ENCODE data around the gene LUZP2. TPM values are rescaled to one million over a fixed set of nuclear protein-coding genes. Genes with fewer than 3 reads are reported as not detected.

LUZP2 gene
- polyA plus RNA-seq, 1 experiment: 1.6 TPM

DNA sequence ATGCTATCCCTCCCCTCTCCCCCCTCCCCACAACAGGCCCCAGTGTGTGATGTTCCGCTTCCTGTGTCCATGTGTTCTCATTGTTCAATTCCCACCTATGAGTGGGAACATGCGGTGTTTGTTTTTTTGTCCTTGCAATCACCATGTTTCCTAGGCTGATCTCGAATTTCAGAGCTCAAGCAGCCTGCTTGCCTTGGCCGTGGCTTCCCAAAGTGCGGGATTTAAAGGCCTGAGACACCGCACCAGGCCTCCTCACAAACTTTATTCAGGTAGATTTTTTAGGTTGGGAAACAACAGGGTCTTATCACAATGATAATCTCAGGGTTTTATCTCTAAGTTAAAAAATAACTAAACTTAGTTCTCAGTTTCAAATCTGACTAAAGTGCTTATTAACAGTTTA, 125.4 kb downstream of the LUZP2 start:
- DNase-seq (ENCODE audit: low read depth, low spot score): no peak
- no peaks in the 10 kb centered on the region for H3K27me3 ChIP-seq (ENCODE audit: control insufficient read depth, insufficient read depth, low read length)
- no peaks in the 10 kb centered on the region for H3K9me3 ChIP-seq (ENCODE audit: control insufficient read depth, insufficient read depth, low read length)
- H3K27ac ChIP-seq (ENCODE audit: low read depth, low read length): no peak overlapping the region
- CTCF ChIA-PET: no interaction called here
- no peak overlapping the region for H3K4me3 ChIP-seq (ENCODE audit: low read depth, low read length)
- TF ChIP-seq, protein P1, sequence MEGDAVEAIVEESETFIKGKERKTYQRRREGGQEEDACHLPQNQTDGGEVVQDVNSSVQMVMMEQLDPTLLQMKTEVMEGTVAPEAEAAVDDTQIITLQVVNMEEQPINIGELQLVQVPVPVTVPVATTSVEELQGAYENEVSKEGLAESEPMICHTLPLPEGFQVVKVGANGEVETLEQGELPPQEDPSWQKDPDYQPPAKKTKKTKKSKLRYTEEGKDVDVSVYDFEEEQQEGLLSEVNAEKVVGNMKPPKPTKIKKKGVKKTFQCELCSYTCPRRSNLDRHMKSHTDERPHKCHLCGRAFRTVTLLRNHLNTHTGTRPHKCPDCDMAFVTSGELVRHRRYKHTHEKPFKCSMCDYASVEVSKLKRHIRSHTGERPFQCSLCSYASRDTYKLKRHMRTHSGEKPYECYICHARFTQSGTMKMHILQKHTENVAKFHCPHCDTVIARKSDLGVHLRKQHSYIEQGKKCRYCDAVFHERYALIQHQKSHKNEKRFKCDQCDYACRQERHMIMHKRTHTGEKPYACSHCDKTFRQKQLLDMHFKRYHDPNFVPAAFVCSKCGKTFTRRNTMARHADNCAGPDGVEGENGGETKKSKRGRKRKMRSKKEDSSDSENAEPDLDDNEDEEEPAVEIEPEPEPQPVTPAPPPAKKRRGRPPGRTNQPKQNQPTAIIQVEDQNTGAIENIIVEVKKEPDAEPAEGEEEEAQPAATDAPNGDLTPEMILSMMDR (IDR thresholded peaks at IDR 0.05; ENCODE audit: low read depth, low read length): no peak
- POLR2A ChIA-PET: no interaction called here

DNA sequence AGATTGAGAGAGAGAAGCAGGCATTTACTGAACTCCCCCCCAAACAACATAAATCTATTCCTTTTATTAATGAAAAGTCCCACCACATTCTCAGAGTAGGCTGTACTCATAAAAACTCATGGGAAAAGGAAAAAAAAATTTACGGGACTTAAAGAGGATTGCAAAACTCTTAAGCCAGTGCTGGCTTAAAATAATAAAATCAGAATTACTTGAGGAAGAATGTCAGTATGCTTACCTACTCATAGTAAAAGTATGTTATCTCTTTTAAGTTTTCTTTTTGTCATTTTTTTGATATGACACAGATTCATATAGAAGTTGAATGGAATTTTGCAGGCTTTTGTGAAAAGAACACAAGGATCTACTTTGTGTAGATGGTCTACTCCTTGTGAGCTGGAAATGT, 126.3 kb downstream of the LUZP2 start:
- no peaks in the 10 kb centered on the region for H3K27me3 ChIP-seq (ENCODE audit: control insufficient read depth, insufficient read depth, low read length)
- ChIA-PET CTCF (no interaction called here), POLR2A (no interaction called here)
- H3K4me3 ChIP-seq (ENCODE audit: low read depth, low read length): no peak overlapping the region
- H3K9me3 ChIP-seq (ENCODE audit: control insufficient read depth, insufficient read depth, low read length): no peaks in the 10 kb centered on the region
- H3K27ac ChIP-seq (ENCODE audit: low read depth, low read length): no peak overlapping the region
- DNase-seq (ENCODE audit: low read depth, low spot score): no peak
- TF ChIP-seq, protein P1 (IDR thresholded peaks at IDR 0.05; ENCODE audit: low read depth, low read length): no peak

DNA sequence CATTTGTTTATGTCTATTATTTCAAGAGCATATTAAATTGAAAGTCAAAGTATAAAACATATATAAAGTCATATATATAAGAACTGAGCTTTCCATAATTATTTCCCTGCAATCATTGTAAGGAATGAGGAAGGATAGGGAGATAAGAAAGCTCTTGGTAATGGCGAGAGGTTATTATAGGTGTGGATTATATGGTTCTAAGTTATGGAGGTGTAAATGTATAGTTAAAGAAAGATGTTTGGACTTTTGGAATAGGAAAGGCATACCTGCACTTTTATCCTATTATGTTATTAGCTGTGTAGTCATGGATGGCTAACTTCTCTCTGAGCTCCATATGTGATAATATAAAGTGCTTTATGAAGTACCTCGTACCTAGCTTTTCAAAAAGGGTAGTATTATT, 127.6 kb downstream of the LUZP2 start:
- no peaks in the 10 kb centered on the region for H3K27me3 ChIP-seq (ENCODE audit: control insufficient read depth, insufficient read depth, low read length)
- no peak overlapping the region for H3K4me3 ChIP-seq (ENCODE audit: low read depth, low read length)
- TF ChIP-seq, protein P1 (IDR thresholded peaks at IDR 0.05; ENCODE audit: low read depth, low read length): no peak
- ChIA-PET POLR2A (no interaction called here), CTCF (no interaction called here)
- DNase-seq (ENCODE audit: low read depth, low spot score): no peak
- H3K27ac ChIP-seq (ENCODE audit: low read depth, low read length): no peak overlapping the region
- no peaks in the 10 kb centered on the region for H3K9me3 ChIP-seq (ENCODE audit: control insufficient read depth, insufficient read depth, low read length)

DNA sequence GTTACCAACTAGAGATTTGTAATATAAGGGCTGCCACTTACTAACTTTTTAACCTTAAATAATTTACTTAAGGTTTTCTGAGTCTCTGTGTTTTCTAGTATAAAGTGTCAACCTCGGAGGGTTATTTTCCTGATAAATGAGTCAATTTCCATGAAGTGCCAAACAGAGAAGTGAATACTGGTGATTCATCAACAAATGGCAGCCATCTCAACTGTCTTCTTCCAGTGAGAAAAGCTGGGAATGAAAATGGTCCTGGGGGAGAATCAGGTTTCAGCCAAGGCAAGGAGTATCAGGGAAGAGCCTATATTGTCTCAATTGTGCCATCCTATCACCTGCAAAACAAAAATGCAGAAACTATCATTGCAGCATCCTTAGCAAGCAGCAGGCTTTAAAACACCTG, 129.1 kb downstream of the LUZP2 start:
- DNase-seq (ENCODE audit: low read depth, low spot score): no peak
- Histone ChIP-seq H3K4me3 (ENCODE audit: low read depth, low read length) (no peak overlapping the region), H3K27me3 (ENCODE audit: control insufficient read depth, insufficient read depth, low read length) (no peaks in the 10 kb centered on the region), H3K27ac (ENCODE audit: low read depth, low read length) (no peak overlapping the region), H3K9me3 (ENCODE audit: control insufficient read depth, insufficient read depth, low read length) (no peaks in the 10 kb centered on the region)
- CTCF ChIA-PET: no interaction called here
- TF ChIP-seq, protein P1 (IDR thresholded peaks at IDR 0.05; ENCODE audit: low read depth, low read length): no peak
- POLR2A ChIA-PET: no interaction called here

DNA sequence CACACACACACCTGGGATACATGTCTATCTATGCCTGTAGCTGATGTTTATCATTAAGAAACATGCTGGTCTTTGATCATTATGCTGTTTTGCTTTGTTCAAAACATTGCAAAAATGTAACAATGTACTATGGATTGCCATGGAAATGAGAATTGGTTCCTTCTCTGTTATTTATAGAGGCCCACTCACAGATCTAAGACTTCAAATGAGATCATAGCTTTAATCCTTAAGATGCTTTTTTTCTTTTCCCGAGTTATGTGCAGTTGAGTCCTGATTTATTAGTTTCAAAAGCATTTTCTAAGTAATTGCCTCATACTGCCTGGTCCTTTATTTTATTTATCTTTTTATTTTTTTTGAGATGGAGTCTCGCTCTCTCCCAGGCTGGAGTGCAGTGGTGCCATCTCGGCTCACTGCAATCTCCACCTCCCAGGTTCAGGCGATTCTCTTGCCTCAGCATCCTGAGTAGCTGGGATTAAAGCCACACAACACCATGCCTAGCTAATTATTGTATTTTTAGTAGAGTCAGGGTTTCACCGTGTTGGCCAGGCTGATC, 131.4 kb downstream of the LUZP2 start:
- H3K9me3 ChIP-seq (ENCODE audit: control insufficient read depth, insufficient read depth, low read length): no peaks in the 10 kb centered on the region
- POLR2A ChIA-PET: no interaction called here
- DNase-seq (ENCODE audit: low read depth, low spot score): no peak
- no peaks in the 10 kb centered on the region for H3K27me3 ChIP-seq (ENCODE audit: control insufficient read depth, insufficient read depth, low read length)
- H3K4me3 ChIP-seq (ENCODE audit: low read depth, low read length): no peak overlapping the region
- TF ChIP-seq, protein P1 (IDR thresholded peaks at IDR 0.05; ENCODE audit: low read depth, low read length): no peak
- no peak overlapping the region for H3K27ac ChIP-seq (ENCODE audit: low read depth, low read length)
- CTCF ChIA-PET: no interaction called here

Measured in AG04450 (cell line).